Mammary epithelial cell (primary cell): ENCODE measurements around the gene FBLN5.

Experiments used
- EZH2 ChIP-seq: IDR thresholded peaks from 2 replicates; pipeline ENCODE4 v1.6.1; 2012; ENCODE audit warnings: low read length, inconsistent platforms, borderline replicate concordance
- TF ChIP-seq, protein P1 (sequence below), 2 donors: IDR thresholded peaks in 1 of 2; conservative IDR thresholded peaks in 1 of 2; 2 replicates each; pipeline ENCODE4 v1.5.1; 2011 to 2012; ENCODE audit warnings: inconsistent platforms in 2 of 2, low read length in 2 of 2, mild to moderate bottlenecking in 2 of 2, control low read depth in 1 of 2, low read depth in 1 of 2; ENCODE audit not compliant: insufficient read depth in 1 of 2; ENCODE audit errors: extremely low read depth in 1 of 2

- TF ChIP-seq, protein P1, sequence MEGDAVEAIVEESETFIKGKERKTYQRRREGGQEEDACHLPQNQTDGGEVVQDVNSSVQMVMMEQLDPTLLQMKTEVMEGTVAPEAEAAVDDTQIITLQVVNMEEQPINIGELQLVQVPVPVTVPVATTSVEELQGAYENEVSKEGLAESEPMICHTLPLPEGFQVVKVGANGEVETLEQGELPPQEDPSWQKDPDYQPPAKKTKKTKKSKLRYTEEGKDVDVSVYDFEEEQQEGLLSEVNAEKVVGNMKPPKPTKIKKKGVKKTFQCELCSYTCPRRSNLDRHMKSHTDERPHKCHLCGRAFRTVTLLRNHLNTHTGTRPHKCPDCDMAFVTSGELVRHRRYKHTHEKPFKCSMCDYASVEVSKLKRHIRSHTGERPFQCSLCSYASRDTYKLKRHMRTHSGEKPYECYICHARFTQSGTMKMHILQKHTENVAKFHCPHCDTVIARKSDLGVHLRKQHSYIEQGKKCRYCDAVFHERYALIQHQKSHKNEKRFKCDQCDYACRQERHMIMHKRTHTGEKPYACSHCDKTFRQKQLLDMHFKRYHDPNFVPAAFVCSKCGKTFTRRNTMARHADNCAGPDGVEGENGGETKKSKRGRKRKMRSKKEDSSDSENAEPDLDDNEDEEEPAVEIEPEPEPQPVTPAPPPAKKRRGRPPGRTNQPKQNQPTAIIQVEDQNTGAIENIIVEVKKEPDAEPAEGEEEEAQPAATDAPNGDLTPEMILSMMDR (conservative IDR thresholded peaks at IDR 0.05 in 1 of 2, IDR thresholded peaks at IDR 0.05 in 1 of 2; ENCODE audit: extremely low read depth in 1 of 2, insufficient read depth in 1 of 2, low read depth in 1 of 2, low read length in 2 of 2), result no peak
- TF ChIP-seq EZH2, result no peak
These were observed 41.1 kb downstream of the FBLN5 start for GRCh38 chr14:91906374-91906773.
